AML-193 (cell line): ENCODE measurements around the gene PCDHGA8.
A peak's percentile ranks its signal among the peaks of the same experiment; 100 is the strongest.
"Not testable (repeated sequence)": the region's sequence is repeated elsewhere in the genome, so short reads cannot be mapped to it uniquely, and the experiment has no call there.

ENCODE experiments used
- DNase-seq, 2 experiments: peaks; one replicate each; lab custom pipeline; 2025; lab: John Stamatoyannopoulos, UW

Gene PCDHGA8

DNA sequence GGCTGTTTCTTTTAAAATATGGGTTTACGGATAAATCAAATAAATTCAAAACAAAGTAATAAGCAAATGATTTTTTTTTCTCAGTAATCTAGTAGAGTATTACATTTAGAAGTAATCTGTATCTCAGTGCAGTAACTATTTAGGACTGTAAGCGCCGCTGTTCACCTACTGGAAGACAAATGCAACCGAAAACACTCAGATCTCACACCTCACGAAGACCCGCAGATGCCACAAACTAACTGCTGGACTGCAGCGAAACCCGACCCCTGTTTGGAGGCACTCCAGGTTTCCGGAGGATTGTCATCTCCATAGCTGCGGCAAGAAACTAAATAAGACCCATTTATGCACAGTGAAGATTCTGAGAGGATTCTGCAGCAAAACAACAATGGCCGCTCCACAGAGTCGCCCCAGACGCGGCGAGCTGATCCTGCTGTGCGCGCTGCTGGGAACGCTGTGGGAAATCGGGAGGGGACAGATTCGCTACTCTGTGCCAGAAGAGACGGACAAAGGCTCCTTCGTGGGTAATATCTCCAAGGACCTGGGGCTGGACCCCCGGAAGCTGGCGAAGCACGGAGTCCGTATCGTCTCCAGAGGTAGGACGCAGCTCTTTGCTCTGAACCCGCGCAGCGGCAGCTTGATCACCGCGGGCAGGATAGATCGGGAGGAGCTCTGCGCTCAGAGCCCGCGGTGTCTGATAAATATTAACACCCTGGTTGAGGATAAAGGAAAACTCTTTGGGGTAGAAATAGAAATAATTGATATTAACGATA is at the start of gene PCDHGA8:
PCDHGA8 (plus strand) TSS at position 205 of the 770 bp plus-strand sequence; CDS start at position 386, 181 bp downstream.
- DNase-seq, result peak; percentile 17 to 27

DNA sequence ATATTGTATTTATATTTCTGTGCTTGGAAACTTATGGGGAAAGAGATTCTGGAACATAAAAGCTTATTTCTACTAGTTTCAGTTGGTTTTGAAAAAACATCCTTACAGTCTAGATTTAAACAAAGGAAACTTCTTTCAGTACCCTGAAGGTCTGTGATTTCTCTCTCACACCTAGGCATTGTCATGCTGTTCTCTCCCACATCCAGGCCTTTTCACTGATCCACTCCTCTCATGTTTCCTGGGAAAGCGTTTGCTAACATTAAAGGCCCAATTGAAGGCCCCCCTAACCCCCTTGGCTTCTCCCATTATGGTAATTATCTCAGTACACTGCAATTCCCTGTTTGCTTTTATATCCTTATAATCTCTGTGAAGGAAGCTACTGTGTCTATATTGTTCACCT is 49.7 kb upstream of the PCDHGA8 start:
- DNase-seq, result no peak

DNA sequence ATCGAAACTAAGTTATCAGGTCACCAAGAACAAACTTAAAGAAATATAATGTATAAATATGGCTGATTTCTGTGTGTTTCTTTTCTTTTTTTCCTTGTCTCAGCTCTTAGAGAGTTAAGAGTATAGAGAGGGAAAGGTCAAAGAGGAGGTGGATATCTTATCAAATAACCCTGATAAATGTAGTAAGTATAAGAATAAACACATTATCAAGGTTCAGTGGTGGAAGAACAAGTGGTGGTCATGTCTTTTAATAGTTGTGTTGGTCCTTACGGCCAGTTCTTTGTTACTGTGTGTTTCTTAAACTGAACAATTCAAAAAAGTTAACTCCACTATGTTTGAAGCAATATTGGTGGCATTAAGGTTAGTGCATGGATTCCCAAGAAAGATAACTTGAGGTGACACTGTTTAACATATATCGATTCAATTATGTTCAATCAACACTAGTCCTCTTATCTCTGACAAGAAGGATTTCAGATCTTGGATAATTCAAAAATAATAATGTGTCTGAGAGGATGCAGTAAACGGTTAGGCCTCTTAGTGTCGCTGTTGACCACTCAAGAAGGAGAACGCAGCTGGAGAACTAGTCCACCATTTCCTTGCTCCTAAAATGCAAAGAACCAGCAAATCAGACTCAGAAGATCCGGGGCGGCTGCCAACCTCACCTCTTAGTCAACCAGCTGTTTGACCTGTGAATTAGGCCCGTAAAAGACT is 49.0 kb upstream of the PCDHGA8 start, which contains the start of gene PCDHGA3:
PCDHGA3 (plus strand) TSS at position 588 of the 711 bp plus-strand sequence. CDS start 205 bp downstream, outside the sequence.
- no peak for DNase-seq

DNA sequence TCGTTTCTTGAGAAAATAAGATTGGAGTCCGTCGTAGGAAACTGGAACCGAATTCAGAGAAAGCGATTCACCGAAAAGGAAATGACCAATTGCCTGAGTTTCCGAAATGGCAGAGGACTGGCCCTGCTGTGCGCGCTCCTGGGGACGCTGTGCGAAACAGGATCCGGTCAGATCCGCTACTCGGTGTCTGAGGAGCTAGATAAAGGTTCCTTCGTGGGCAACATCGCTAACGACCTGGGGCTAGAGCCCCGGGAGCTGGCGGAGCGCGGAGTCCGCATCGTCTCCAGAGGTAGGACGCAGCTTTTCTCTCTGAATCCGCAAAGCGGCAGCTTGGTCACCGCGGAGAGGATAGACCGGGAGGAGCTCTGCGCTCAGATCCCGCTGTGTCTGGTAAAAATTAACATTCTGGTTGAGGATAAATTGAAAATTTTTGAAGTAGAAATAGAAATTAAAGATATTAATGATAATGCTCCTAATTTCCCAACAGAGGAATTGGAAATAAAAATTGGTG is 48.4 kb upstream of the PCDHGA8 start:
- DNase-seq, result no peak

DNA sequence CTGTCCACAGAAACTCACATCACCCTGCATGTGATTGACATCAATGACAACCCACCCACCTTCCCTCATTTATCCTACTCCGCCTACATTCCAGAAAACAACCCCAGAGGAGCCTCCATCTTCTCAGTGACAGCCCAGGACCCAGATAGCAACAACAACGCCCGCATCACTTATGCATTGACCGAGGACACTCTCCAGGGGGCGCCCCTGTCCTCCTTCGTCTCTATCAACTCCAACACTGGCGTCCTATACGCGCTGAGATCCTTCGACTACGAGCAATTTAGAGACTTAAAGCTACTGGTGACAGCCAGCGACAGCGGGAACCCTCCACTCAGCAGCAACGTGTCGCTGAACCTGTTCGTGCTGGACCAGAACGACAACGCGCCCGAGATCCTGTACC is 47.1 kb upstream of the PCDHGA8 start:
- DNase-seq, result no peak

DNA sequence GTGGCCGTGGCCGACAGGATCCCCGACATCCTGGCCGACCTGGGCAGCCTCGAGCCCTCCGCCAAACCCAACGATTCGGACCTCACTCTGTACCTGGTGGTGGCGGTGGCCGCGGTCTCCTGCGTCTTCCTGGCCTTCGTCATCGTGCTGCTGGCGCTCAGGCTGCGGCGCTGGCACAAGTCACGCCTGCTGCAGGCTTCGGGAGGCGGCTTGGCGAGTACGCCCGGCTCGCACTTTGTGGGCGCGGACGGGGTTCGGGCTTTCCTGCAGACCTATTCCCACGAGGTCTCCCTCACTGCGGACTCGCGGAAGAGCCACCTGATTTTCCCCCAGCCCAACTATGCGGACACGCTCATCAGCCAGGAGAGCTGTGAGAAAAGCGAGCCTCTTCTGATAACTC is 46.4 kb upstream of the PCDHGA8 start:
- not testable (repeated sequence) for DNase-seq

DNA sequence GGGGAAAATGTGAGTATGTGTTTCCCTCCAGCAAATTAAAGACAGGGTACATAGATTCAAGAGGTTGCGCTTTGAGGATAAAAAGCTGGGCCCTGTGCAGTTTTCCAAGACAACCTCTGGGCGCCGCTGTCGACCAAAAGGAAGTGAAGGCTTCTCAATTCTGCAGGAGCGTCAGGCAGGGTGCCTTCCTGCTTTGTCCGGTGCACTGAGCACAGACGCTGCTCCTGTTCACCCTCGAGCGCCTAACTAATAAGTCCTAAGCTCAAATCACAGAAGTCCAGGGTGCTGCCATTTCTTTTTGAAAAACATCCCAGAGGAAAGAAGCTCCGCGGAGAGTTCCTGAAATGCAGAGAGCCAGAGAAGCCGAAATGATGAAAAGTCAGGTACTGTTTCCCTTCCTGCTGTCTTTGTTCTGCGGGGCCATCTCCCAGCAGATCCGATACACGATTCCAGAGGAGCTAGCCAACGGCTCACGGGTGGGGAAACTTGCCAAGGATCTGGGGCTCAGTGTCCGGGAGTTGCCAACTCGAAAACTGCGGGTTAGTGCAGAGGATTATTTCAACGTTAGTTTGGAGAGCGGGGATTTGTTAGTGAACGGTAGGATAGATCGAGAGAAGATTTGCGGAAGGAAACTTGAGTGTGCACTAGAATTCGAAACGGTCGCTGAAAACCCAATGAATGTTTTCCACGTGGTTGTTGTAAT is 42.4 kb upstream of the PCDHGA8 start, which contains the start of gene PCDHGB1:
PCDHGB1 (plus strand) TSS at position 183 of the 703 bp plus-strand sequence; CDS start at position 345, 162 bp downstream.
- DNase-seq, result peak; percentile 33 to 51

DNA sequence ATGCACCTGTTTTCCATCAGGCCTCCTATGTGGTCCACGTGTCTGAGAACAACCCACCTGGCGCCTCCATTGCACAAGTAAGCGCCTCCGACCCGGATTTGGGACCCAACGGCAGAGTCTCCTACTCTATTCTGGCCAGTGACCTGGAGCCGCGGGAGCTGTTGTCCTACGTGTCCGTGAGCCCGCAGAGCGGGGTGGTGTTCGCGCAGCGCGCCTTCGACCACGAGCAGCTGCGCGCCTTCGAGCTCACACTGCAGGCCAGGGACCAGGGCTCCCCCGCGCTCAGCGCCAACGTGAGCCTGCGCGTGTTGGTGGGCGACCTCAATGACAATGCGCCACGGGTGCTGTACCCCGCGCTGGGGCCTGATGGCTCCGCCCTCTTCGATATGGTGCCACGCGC is 40.8 kb upstream of the PCDHGA8 start:
- DNase-seq, result no peak

DNA sequence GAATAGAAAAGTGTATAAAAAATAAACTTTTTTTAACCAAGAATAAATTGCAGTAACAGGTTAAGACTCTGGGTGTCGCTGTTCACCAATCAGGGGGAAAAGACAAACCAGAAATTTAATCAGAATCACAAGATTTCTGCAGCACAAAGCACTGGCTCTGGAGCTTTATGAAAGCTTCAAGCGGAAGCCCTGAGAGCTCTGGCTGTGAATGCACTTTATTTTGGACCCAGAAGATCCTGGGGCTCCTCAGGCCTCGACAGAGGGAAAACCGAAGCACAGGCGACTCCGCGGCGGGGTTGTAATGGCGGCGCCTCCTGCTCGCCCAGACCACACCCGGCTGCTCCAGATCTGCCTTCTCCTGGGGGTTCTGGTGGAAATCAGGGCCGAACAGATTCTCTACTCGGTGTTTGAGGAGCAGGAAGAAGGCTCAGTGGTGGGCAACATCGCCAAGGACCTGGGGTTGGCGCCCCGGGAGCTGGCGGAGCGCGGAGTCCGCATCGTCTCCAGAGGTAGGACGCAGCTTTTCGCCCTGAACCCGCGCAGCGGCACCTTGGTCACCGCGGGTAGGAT is 37.4 kb upstream of the PCDHGA8 start, which contains the start of gene PCDHGA4:
PCDHGA4 (plus strand) TSS at position 122 of the 570 bp plus-strand sequence; CDS start at position 209, 87 bp downstream.
- peak in 1 of 2 experiments; percentile 7 for DNase-seq

DNA sequence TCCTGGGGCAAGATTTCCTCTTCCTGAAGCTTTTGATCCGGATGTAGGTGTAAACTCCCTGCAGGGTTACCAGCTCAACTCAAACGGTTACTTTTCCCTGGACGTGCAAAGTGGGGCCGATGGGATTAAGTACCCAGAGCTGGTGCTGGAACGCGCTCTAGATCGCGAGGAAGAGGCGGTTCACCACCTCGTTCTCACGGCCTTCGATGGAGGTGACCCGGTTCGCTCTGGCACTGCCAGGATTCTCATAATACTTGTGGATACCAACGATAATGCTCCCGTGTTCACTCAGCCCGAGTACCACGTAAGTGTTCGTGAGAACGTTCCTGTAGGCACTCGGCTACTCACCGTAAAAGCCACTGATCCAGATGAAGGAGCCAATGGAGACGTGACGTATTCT is 36.8 kb upstream of the PCDHGA8 start:
- DNase-seq, result no peak

DNA sequence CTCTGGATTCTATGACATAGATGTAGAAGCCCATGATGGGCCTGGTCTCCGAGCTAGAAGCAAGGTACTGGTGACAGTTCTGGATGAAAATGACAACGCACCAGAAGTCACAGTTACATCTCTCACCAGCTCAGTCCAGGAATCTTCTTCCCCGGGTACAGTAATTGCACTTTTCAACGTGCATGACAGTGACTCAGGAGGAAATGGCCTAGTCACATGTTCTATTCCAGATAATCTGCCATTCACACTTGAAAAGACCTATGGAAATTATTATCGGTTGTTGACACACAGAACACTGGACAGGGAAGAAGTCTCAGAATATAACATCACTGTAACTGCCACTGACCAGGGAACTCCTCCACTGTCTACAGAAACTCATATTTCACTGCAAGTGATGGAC is 36.3 kb upstream of the PCDHGA8 start:
- DNase-seq, result no peak

DNA sequence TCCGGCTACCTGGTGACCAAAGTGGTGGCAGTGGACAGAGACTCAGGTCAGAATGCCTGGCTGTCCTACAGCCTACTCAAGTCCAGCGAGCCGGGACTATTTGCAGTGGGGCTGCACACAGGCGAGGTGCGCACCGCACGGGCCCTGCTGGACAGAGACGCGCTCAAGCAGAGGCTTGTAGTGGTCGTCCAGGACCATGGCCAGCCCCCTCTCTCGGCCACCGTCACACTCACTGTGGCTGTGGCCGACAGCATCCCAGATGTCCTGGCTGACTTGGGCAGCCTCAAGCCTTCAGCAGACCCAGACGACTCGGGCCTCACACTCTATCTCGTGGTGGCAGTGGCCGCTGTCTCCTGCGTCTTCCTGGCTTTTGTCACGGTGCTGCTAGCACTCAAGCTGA is 35.5 kb upstream of the PCDHGA8 start:
- DNase-seq, result no peak

DNA sequence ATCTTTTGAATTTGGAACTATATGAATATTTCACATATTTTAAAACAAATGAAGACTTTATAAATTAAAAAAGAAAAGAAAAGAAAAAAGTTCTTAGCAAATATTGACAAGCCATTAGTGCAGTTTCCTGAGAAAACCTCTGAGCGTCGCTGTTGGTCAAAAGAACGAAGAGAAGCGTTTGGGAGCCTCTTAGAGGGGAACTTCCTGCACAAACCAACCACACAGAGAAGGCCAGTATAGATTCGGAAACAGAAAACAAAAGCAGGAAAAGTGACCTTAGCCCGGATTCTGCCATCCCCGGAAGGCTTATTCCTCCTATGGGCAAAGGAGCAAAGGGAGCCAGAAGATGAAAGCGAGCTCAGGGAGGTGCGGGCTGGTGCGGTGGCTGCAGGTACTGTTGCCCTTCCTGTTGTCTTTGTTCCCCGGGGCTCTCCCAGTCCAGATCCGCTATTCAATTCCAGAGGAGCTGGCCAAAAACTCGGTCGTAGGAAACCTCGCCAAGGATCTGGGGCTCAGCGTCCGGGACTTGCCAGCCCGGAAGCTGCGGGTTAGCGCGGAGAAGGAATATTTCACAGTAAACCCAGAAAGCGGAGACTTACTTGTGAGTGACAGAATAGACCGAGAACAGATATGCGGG is 32.5 kb upstream of the PCDHGA8 start, which contains the start of gene PCDHGB2:
PCDHGB2 (plus strand) TSS at position 205 of the 637 bp plus-strand sequence; CDS start at position 347, 142 bp downstream.
- DNase-seq, result peak; percentile 11 to 40

DNA sequence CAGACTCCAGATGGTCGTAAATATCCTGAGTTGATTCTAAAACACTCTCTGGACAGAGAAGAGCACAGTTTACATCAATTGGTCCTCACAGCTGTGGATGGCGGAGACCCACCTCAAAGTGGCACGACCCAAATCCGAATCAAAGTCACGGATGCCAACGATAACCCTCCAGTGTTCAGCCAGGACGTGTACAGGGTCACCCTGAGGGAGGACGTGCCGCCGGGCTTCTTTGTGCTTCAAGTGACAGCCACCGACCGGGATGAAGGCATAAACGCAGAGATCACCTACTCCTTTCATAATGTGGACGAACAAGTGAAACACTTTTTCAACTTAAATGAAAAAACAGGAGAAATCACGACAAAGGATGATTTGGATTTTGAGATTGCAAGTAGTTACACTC is 31.7 kb upstream of the PCDHGA8 start:
- DNase-seq, result no peak

DNA sequence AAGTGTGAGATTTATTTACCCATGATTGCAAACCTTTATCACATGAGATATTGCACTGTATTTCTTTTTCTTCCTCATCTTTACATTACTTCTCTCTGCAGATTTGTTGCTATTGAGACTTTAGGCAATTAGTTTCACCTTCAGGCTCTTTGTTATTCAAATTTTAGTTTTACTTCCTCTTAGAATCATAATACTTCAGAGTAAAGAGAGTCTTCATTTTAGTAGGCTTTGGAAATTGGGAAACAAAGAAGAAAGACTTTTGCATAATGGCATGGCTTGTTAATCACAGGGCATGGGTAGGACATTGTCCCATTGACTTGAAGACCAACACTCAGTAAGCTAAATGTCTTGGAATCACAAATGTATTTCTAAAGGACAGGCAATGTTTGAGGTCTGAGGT is 29.7 kb upstream of the PCDHGA8 start:
- no peak for DNase-seq

DNA sequence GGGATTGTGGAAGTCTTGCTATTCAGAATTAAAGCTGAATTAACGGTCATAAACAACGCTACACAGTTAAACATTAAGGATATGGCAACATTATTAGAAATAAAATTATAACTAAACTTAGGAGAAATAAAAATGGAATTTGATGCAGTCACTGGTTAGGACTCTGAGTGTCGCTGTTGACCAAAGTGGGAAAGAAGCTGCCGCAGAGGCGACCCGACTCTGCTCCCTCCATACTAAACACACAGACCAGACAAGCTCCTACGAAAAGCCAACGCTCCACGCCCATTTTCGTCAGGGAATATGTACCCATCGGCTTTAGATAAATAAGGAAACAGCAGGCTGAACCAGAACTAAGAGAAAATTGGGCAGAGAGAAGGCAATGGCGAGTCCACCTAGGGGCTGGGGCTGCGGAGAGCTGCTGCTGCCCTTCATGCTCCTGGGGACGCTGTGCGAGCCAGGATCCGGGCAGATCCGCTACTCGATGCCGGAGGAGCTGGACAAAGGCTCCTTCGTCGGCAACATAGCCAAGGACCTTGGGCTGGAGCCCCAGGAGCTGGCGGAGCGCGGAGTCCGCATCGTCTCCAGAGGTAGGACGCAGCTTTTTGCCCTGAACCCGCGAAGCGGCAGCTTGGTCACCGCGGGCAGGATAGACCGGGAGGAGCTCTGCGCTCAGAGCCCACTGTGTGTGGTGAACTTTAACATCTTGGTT is 28.3 kb upstream of the PCDHGA8 start, which contains the start of gene PCDHGA5:
PCDHGA5 (plus strand) TSS at position 211 of the 709 bp plus-strand sequence; CDS start at position 380, 169 bp downstream.
- DNase-seq, result no peak

DNA sequence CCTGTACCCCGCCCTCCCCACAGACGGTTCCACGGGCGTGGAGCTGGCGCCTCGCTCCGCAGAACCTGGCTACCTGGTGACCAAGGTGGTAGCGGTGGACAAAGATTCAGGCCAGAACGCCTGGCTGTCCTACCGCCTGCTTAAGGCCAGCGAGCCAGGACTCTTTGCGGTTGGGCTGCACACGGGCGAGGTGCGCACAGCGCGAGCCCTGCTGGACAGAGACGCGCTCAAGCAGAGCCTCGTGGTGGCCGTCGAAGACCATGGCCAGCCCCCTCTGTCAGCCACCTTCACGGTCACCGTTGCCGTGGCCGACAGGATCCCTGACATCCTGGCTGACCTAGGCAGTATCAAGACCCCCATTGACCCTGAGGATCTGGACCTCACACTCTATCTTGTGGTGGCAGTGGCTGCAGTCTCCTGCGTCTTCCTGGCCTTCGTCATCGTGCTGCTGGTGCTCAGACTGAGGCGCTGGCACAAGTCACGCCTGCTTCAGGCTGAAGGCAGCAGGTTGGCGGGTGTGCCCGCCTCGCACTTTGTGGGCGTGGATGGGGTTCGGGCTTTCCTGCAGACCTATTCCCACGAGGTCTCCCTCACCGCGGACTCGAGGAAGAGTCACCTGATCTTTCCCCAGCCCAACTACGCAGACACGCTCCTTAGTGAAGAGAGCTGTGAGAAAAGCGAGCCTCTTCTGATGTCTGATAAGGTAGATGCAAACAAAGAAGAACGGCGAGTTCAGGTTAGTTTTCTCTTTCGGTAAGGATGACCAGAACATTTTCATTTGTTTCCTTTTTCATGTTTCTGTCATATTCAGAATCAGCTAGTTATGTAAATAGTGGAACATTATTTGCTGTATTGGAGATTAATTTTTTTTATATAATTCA is 26.2 kb upstream of the PCDHGA8 start:
- no peak for DNase-seq

DNA sequence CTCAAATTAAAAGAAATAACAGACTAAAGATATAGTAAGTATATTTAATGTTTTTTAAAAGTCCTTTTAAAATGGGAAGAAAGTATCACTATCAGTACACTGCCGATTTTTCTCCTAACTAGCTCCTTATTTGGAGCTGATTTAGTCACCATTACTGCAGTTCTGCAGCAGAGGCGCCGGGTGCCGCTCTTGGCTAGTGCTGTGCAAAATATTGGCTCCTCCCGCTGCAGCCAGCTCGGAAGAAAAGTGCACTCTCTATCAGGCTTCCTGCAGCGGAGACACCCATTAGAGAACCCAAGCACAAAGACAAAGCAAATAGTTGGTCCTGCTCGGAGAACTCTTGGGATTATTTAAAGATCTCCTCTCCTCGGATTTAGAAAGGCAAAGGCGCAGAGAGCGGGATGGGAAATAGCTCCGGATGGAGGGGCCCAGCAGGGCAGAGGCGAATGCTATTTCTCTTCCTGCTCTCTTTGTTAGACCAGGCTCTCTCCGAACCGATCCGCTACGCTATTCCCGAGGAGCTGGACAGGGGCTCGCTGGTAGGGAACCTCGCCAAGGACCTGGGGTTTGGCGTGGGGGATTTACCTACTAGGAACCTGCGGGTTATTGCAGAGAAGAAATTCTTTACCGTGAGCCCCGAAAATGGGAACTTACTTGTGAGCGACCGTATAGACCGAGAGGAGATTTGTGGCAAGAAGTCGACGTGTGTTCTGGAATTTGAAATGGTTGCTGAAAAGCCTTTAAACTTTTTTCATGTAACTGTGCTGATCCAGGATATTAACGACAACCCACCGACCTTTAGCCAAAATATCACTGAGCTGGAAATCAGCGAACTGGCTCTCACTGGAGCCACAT is 22.2 kb upstream of the PCDHGA8 start, which contains the start of gene PCDHGB3:
PCDHGB3 (plus strand) TSS at position 249 of the 855 bp plus-strand sequence; CDS start at position 402, 153 bp downstream.
- DNase-seq, result no peak
